ENCODE measurements around the gene NEURL1B.

DNA sequence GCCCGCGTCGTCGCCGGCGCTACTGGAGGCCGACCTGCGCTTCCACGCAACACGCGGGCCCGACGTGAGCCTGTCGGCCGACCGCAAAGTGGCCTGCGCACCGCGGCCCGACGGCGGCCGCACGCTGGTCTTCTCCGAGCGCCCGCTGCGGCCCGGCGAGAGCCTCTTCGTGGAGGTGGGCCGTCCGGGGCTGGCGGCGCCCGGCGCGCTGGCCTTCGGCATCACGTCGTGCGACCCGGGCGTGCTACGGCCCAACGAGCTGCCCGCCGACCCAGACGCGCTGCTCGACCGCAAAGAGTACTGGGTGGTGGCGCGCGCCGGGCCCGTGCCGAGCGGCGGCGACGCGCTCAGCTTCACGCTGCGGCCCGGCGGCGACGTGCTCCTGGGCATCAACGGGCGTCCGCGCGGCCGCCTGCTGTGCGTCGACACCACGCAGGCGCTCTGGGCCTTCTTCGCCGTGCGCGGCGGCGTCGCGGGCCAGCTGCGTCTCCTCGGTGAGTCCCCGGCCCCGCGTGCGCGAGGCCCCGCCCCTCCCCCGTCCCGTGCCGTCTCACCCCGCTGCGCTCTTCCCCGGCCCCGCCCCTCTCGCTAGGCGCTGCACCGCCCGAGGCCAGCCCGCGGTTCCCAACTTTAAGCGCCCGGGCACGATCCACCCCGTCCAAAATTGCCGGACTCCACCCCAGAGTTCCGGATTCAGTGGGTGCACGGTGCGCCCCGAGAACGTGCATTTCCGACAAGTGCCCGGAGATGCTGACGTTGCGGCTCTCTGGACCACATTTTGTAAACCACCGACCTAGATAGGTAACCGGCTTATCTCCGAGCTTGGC, 42.8 kb downstream of the NEURL1B start:
- TF ChIP-seq SP1 (IDR thresholded peaks at IDR 0.05), result no peak
- TF ChIP-seq CTCF (IDR thresholded peaks at IDR 0.05; ENCODE audit: low read depth, low read length, missing input control), result no peak
- no peak for TF ChIP-seq YY1 (IDR thresholded peaks at IDR 0.05)
- no peak for TF ChIP-seq TAF1 (conservative IDR thresholded peaks at IDR 0.05)
- TF ChIP-seq GABPA (IDR thresholded peaks at IDR 0.05 in 1 of 2, conservative IDR thresholded peaks at IDR 0.05 in 1 of 2), result no peak
